ENCODE results near the gene KLHDC7B.

Gene KLHDC7B

DNA sequence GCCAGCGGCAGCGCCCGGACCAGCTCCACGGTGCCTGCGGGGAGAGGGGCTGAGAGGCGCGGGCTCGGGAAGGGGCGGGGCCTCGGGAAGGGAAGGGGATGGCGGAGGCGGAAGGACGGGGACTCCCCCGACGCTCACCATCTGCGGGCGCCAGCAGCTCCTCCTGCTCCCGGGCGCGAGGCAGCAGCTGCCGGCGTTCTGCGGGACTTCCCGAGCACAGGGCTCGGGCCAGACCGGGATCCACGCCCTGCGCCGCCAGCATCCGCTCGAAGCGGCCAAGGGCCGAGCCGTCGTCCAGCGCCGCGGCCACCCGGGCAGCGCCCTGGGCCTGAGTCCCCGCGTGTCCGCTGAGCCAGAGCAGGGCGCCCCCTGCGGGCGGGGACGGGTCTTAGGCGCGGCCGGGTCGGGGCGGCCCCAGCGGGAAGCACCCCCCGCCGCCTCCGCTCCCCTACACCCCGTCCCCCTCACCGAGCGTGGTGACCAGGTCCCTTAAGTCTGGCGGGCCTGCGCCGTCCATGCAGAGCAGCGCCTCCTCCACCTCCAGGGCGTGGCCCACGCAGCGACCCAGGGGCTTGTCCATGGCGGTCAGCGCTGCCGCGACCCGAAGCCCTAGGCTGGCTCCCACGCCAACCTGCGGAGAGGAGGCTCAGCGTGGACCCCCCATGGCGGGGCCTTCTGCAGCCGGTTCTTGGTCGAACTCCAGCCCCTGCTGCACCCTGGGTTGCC lies 19.4 kb upstream of the KLHDC7B start:
- H3K79me2 ChIP-seq (ENCODE audit: low read length): peaks cover 22% of the 10 kb centered on the region
- peak overlapping the region; percentile 93 for H3K27ac ChIP-seq (ENCODE audit: low read length)
- H3K4me2 ChIP-seq (ENCODE audit: low read length): peak overlapping the region; percentile 93
- H4K20me1 ChIP-seq (ENCODE audit: insufficient read depth, low read length): peaks cover 6% of the 10 kb centered on the region; the same call in 1 of the 2 replicates
- H3K9me3 ChIP-seq (ENCODE audit: insufficient read depth, low read length): no peaks in the 10 kb centered on the region
- TF ChIP-seq, protein P1, sequence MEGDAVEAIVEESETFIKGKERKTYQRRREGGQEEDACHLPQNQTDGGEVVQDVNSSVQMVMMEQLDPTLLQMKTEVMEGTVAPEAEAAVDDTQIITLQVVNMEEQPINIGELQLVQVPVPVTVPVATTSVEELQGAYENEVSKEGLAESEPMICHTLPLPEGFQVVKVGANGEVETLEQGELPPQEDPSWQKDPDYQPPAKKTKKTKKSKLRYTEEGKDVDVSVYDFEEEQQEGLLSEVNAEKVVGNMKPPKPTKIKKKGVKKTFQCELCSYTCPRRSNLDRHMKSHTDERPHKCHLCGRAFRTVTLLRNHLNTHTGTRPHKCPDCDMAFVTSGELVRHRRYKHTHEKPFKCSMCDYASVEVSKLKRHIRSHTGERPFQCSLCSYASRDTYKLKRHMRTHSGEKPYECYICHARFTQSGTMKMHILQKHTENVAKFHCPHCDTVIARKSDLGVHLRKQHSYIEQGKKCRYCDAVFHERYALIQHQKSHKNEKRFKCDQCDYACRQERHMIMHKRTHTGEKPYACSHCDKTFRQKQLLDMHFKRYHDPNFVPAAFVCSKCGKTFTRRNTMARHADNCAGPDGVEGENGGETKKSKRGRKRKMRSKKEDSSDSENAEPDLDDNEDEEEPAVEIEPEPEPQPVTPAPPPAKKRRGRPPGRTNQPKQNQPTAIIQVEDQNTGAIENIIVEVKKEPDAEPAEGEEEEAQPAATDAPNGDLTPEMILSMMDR (IDR thresholded peaks at IDR 0.05; ENCODE audit: low read depth, low read length): peak; percentile 39
- no peak for TF ChIP-seq EZH2phosphoT487 (IDR thresholded peaks at IDR 0.05; ENCODE audit: low read depth)
- H3K27me3 ChIP-seq (ENCODE audit: low read depth, low read length): no peaks in the 10 kb centered on the region
- H3K36me3 ChIP-seq (replicated peaks; ENCODE audit: low read depth, low read length): peaks cover 4% of the 10 kb centered on the region
- no peak overlapping the region for H2AFZ ChIP-seq (ENCODE audit: low read depth, low read length)
- peak overlapping the region; percentile 92 for H3K9ac ChIP-seq (ENCODE audit: low read length)
- peak overlapping the region; percentile 84 for H3K4me3 ChIP-seq (ENCODE audit: low read length)
- H3K4me1 ChIP-seq (ENCODE audit: low read length): peaks cover 17% of the 10 kb centered on the region

- H3K9ac ChIP-seq (ENCODE audit: low read length): peak overlapping the region; percentile 92
- peak overlapping the region; percentile 84 for H3K4me3 ChIP-seq (ENCODE audit: low read length)
- peak overlapping the region; percentile 93 for H3K4me2 ChIP-seq (ENCODE audit: low read length)
- no peak overlapping the region for H2AFZ ChIP-seq (ENCODE audit: low read depth, low read length)
- peaks cover 4% of the 10 kb centered on the region for H3K36me3 ChIP-seq (replicated peaks; ENCODE audit: low read depth, low read length)
- no peak for TF ChIP-seq EZH2phosphoT487 (IDR thresholded peaks at IDR 0.05; ENCODE audit: low read depth)
- TF ChIP-seq, protein P1 (IDR thresholded peaks at IDR 0.05; ENCODE audit: low read depth, low read length): no peak
- peaks cover 22% of the 10 kb centered on the region for H3K79me2 ChIP-seq (ENCODE audit: low read length)
- peaks cover 17% of the 10 kb centered on the region for H3K4me1 ChIP-seq (ENCODE audit: low read length)
- peaks cover 6% of the 10 kb centered on the region; the same call in 1 of the 2 replicates for H4K20me1 ChIP-seq (ENCODE audit: insufficient read depth, low read length)
- H3K9me3 ChIP-seq (ENCODE audit: insufficient read depth, low read length): no peaks in the 10 kb centered on the region
- no peaks in the 10 kb centered on the region for H3K27me3 ChIP-seq (ENCODE audit: low read depth, low read length)
- H3K27ac ChIP-seq (ENCODE audit: low read length): peak overlapping the region; percentile 93
Observed at GRCh38 chr22:50526834-50527801, 18.6 kb upstream of the KLHDC7B start.

DNA sequence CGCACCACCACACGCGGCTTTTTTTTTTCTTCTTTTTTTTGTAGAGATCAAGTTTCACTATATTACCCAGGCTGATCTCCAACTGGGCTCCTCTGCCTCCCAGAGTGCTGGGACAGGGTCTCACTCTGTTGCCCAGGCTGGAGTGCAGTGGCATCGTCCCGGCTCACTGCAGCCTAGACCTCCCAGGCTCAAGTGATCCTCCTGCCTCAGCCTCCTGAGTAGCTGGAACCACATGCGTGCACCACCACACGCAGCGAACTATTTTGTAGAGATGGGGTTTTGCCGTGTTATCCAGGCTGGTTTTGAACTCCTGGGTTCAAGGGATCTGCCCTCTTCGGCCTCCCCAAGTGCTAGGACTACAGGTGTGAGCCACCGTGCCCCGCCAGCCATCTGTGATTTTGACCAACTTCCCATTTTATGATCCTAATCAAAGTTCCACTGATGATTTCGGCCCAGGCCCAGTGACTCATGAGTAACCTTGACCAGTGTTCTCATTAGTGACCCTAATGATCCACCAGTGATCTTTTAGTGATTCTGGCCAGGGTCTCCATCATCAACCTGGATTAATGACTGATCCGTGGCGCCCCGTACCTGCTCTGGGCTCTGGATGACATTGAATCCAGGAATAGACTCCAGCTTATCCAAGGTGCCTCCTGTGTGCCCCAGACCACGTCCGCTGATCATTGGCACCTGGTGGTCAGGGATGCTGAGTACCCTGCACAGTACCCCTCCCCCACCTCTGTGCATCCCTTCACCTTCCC lies 17.6 kb upstream of the KLHDC7B start:
- Histone ChIP-seq H3K79me2 (ENCODE audit: low read length) (peaks cover 22% of the 10 kb centered on the region), H3K4me1 (ENCODE audit: low read length) (peaks cover 24% of the 10 kb centered on the region), H3K9me3 (ENCODE audit: insufficient read depth, low read length) (no peaks in the 10 kb centered on the region), H2AFZ (ENCODE audit: low read depth, low read length) (no peak overlapping the region), H4K20me1 (ENCODE audit: insufficient read depth, low read length) (peaks cover 6% of the 10 kb centered on the region; the same call in 1 of the 2 replicates), H3K4me3 (ENCODE audit: low read length) (peak overlapping the region; percentile 84), H3K9ac (ENCODE audit: low read length) (no peak overlapping the region), H3K4me2 (ENCODE audit: low read length) (peak overlapping the region; percentile 93), H3K36me3 (replicated peaks; ENCODE audit: low read depth, low read length) (peaks cover 4% of the 10 kb centered on the region), H3K27ac (ENCODE audit: low read length) (no peak overlapping the region), H3K27me3 (ENCODE audit: low read depth, low read length) (no peaks in the 10 kb centered on the region)
- TF ChIP-seq, protein P1 (IDR thresholded peaks at IDR 0.05; ENCODE audit: low read depth, low read length): no peak
- no peak for TF ChIP-seq EZH2phosphoT487 (IDR thresholded peaks at IDR 0.05; ENCODE audit: low read depth)

Data from OCI-LY3 (cell line).